Esophagus muscularis mucosa (tissue), 4 donors: ENCODE data around the gene INPP5A. TPM values are rescaled to one million over a fixed set of nuclear protein-coding genes. Genes with fewer than 3 reads are reported as not detected.
"Not testable (repeated sequence)": the region's sequence is repeated elsewhere in the genome, so short reads cannot be mapped to it uniquely, and the experiment has no call there.

Experiments used
- DNase-seq: peaks from one replicate; pipeline ENCODE4 v3.0.0-alpha.2; 2017; ENCODE audit errors: extremely low spot score
- H3K27ac ChIP-seq, 4 donors: fragments of 200-600 bp; sonication (generic); replicated peaks in 1 of 4; 1 replicate in 3 of 4; 2 replicates in 1 of 4; pipeline ENCODE4 v1.5.1; 2016 to 2019; ENCODE audit warnings: mild to moderate bottlenecking in 1 of 4
- H3K27me3 ChIP-seq, 4 donors: fragments of 200-600 bp; sonication (generic); one replicate each; pipeline versions ENCODE4 v1.5.1 to v1.6.0; 2016 to 2019
- H3K36me3 ChIP-seq, 4 donors: fragments of 200-600 bp; sonication (generic); one replicate each; pipeline ENCODE4 v1.5.1; 2016 to 2019
- H3K4me1 ChIP-seq, 4 donors: fragments of 200-600 bp; sonication (generic); one replicate each; pipeline ENCODE4 v1.5.1; 2016 to 2019
- H3K4me3 ChIP-seq, 4 donors: fragments of 200-600 bp; sonication (generic); 1 replicate in 2 of 4; 2 replicates in 2 of 4; pipeline ENCODE4 v1.5.1; 2016 to 2019; ENCODE audit warnings: mild to moderate bottlenecking in 4 of 4, moderate library complexity in 1 of 4
- H3K9me3 ChIP-seq, 4 donors: fragments of 200-600 bp; sonication (generic); 1 replicate in 3 of 4; 2 replicates in 1 of 4; pipeline ENCODE4 v1.5.1; 2016 to 2019
- EP300 ChIP-seq: sonication (generic); formaldehyde crosslinking; IDR thresholded peaks from one replicate; pipeline ENCODE4 v1.6.1; 2017; ENCODE audit warnings: antibody characterized with exemption
- POLR2A ChIP-seq: fragments of 450-650 bp; IDR thresholded peaks from one replicate; pipeline ENCODE4 v1.6.1; 2017; ENCODE audit warnings: antibody characterized with exemption, moderate library complexity, mild to moderate bottlenecking, low read depth
- POLR2AphosphoS5 ChIP-seq, 2 donors: sonication (generic); formaldehyde crosslinking; IDR thresholded peaks; one replicate each; pipeline ENCODE4 v1.6.1; 2017; ENCODE audit warnings: antibody characterized with exemption in 2 of 2
- WGBS: methylation state at CpG from one replicate; pipeline ENCODE4 v1.1.5; 2018; 5-methylcytosine and 5-hydroxymethylcytosine counted together
- intact Hi-C: fragments of 100-400 bp; cut with DNase I; formaldehyde crosslinking; loops from one replicate; pipeline ENCODE4 v1.15.1; 2023
- total RNA-seq, 4 donors: library from RNA; depleted of rRNA; stranded (reverse); fragments of >200 nt; gene quantifications; one replicate each; pipeline versions ENCODE4 v1.1.0 to v1.2.1, GENCODE V29; 2016
- TF ChIP-seq, protein P1 (sequence below), 3 experiments: fragments of 200-600 bp in 2 of 3; fragments of 450-650 bp in 1 of 3; sonication (generic) in 2 of 3; IDR thresholded peaks; one replicate each; pipeline ENCODE4 v1.5.1; 2017 to 2019; ENCODE audit warnings: antibody characterized with exemption in 3 of 3, mild to moderate bottlenecking in 2 of 3, moderate library complexity in 1 of 3

INPP5A gene
- total RNA-seq, 4 donors from 2014 or later, result 234 to 301 (median 245) TPM

DNA sequence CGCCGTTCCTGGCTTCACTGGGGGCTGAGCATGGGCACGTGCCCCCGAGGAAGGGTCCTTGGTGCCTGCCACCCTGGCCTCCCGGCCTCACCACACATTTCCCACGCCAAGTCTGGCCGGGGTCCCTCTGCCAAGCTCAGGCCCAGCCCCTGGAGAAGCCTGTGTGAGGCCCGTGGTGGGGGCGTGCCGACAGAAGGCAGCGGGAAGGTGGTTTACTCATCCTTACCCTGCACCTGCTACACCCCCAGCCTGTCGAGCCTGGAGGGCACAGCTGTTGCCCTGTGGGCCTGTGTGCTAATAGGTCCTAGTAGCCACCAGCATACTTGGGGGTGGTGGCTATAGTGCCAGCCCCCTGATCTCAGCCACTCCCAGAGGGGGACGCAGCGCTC, 201.6 kb downstream of the INPP5A start:
- Histone ChIP-seq H3K4me1 (peaks cover 0 to 5% (median 2%) of the 10 kb centered on the region in 4 donors), H3K4me3 (no peak overlapping the region), H3K36me3 (peaks cover 8 to 68% (median 36%) of the 10 kb centered on the region in 4 donors), H3K9me3 (no peaks in the 10 kb centered on the region), H3K27ac (no peak overlapping the region), H3K27me3 (no peaks in the 10 kb centered on the region)
- no peak for DNase-seq
- intact Hi-C loops, result no loop called here
- 85% methylated on average over 4 of the region's 14 CpGs for WGBS
- TF ChIP-seq POLR2A (no peak), POLR2AphosphoS5 (IDR thresholded peaks at IDR 0.05) (no peak), EP300 (no peak)
- TF ChIP-seq, protein P1, sequence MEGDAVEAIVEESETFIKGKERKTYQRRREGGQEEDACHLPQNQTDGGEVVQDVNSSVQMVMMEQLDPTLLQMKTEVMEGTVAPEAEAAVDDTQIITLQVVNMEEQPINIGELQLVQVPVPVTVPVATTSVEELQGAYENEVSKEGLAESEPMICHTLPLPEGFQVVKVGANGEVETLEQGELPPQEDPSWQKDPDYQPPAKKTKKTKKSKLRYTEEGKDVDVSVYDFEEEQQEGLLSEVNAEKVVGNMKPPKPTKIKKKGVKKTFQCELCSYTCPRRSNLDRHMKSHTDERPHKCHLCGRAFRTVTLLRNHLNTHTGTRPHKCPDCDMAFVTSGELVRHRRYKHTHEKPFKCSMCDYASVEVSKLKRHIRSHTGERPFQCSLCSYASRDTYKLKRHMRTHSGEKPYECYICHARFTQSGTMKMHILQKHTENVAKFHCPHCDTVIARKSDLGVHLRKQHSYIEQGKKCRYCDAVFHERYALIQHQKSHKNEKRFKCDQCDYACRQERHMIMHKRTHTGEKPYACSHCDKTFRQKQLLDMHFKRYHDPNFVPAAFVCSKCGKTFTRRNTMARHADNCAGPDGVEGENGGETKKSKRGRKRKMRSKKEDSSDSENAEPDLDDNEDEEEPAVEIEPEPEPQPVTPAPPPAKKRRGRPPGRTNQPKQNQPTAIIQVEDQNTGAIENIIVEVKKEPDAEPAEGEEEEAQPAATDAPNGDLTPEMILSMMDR (IDR thresholded peaks at IDR 0.05), result no peak

DNA sequence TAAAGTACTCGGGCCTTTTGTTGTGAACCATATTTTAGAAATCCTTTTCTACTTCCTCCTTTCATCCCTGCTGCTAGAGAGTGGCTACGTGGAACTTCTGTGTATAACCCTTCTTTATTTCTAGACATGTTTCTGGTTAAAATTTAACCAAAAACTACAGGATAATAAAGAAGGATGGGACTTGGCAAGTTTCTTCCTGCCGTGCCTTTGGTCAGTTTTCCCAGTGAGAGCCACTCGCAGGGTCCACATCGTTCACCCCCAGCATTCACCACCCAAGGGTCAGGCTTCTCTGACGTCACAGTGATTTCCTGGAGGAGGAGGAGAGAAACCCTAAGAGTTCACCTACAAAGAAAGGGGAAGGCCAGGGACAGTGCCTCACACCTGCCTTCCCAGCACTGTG, 203.0 kb downstream of the INPP5A start:
- WGBS, result 77% methylated on average over 6 of the region's 6 CpGs
- no peak for DNase-seq
- no peak for TF ChIP-seq EP300
- no peak for TF ChIP-seq POLR2A
- no peak for TF ChIP-seq POLR2AphosphoS5 (IDR thresholded peaks at IDR 0.05)
- TF ChIP-seq, protein P1 (IDR thresholded peaks at IDR 0.05), result no peak
- intact Hi-C loops, result no loop called here
- Histone ChIP-seq H3K36me3 (peaks cover 8 to 62% (median 33%) of the 10 kb centered on the region in 4 donors), H3K4me1 (peaks cover 0 to 15% (median 7%) of the 10 kb centered on the region in 4 donors), H3K4me3 (no peak overlapping the region), H3K27ac (no peak overlapping the region), H3K9me3 (no peaks in the 10 kb centered on the region), H3K27me3 (no peaks in the 10 kb centered on the region)

DNA sequence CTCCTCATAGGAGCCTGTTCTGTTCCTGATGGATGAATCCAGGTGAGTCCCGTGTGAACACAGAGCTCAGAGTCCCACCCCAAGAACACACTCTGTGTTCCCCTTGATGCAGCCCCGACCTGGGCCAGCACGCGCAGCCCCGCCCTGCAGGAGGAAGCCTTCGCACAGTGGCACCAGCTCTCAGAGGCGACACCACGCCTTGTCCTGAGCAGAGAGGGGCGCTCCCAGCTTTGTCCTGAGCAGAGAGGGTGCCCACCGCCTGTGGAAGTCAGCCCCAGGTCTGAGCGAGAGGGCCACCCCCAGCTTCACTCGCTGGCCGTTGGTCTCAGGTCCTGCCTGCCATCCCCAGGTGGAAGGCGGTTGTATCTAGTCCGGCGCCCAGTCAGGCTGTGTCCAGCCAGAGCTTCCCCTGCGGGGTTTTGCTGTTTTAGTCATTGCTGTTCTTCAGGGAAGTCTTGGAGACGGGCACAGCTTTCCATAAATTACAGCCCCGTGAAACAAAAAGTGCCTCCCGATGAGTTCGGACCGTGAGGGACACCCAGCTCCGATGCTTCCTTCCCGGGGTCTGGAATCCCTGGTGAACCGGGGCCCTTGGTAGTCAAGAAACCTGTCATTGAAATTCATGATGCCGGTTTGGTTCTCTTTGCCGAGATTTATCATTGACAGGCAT, 204.7 kb downstream of the INPP5A start:
- no peak for TF ChIP-seq POLR2A
- no peak for TF ChIP-seq POLR2AphosphoS5 (IDR thresholded peaks at IDR 0.05)
- no peak for TF ChIP-seq EP300
- TF ChIP-seq, protein P1 (IDR thresholded peaks at IDR 0.05), result no peak
- Histone ChIP-seq H3K4me1 (peaks cover 0 to 32% (median 23%) of the 10 kb centered on the region in 4 donors), H3K27me3 (no peaks in the 10 kb centered on the region), H3K36me3 (peaks cover 8 to 47% (median 23%) of the 10 kb centered on the region in 4 donors), H3K4me3 (no peak overlapping the region), H3K9me3 (no peaks in the 10 kb centered on the region), H3K27ac (no peak overlapping the region)
- intact Hi-C loops, result no loop called here
- no peak for DNase-seq
- WGBS, result 91% methylated on average over 19 of the region's 27 CpGs

DNA sequence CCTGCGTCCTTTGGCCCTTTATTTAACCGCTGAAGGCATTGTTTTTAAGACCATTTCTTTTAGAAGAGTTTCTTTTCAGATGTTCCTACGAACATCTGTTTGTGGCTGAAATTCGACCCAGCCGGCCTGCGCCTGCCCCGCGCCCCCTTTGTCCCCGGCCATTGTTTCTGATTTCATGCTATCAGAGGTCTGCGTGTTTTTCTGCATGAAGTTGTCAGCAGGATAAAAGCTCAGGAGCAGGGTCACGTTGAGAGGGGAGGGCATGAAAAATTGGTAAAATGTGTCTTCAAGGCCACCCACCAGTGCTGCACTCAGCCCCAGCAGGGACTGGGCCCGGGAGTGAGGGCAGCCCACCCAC, 205.2 kb downstream of the INPP5A start:
- 77% methylated on average over 11 of the region's 12 CpGs for WGBS
- H3K27ac ChIP-seq, result no peak overlapping the region
- TF ChIP-seq POLR2AphosphoS5 (IDR thresholded peaks at IDR 0.05) (no peak), EP300 (no peak), POLR2A (no peak)
- TF ChIP-seq, protein P1 (IDR thresholded peaks at IDR 0.05), result no peak
- no peaks in the 10 kb centered on the region for H3K9me3 ChIP-seq
- H3K4me3 ChIP-seq, result no peak overlapping the region
- no peaks in the 10 kb centered on the region for H3K27me3 ChIP-seq
- intact Hi-C loops, result no loop called here
- H3K36me3 ChIP-seq, result peaks cover 8 to 45% (median 23%) of the 10 kb centered on the region in 4 donors
- H3K4me1 ChIP-seq, result peaks cover 0 to 38% (median 25%) of the 10 kb centered on the region in 4 donors
- DNase-seq, result no peak

DNA sequence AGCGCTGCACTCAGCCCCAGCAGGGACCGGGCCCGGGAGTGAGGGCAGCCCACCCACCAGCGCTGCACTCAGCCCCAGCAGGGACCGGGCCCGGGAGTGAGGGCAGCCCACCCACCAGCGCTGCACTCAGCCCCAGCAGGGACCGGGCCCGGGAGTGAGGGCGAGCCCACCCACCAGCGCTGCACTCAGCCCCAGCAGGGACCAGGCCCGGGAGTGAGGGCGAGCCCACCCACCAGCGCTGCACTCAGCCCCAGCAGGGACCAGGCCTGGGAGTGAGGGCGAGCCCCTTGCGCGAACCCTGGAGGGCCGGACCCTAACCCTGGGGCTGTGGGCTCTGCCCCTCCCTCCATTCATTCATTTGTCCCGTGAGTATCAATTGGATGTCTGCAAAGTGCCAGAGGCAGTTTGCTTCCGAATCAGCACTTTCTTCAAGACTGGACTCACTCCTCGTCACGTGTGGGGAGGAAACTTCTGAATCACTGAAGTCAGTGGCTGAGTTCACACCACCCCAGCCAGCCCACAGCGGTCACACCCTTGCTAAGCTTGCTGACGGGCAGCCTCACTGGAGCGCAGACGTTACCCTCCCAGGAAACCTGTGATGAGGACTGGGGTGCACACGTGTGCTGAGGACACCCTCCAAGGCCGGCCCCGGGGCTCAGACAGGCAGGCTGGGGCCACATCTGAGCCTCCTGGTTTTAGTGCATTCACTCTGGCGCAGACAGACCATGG, 205.8 kb downstream of the INPP5A start:
- H3K4me3 ChIP-seq, H3K27ac ChIP-seq, intact Hi-C loops, H3K9me3 ChIP-seq, H3K27me3 ChIP-seq, DNase-seq: not testable (repeated sequence)
- WGBS, result 78% methylated on average over 16 of the region's 30 CpGs
- Histone ChIP-seq H3K36me3 (peaks cover 8 to 49% (median 23%) of the 10 kb centered on the region in 4 donors), H3K4me1 (peaks cover 0 to 41% (median 26%) of the 10 kb centered on the region in 4 donors)
